Endodermal cell (in vitro differentiated cells): ENCODE results near the gene ATF3. TPM values are rescaled to one million over a fixed set of nuclear protein-coding genes. Genes with fewer than 3 reads are reported as not detected.

Source experiments
- DNase-seq: peaks from one replicate; pipeline ENCODE4 v3.0.0-alpha.2; 2017
- H3K27ac ChIP-seq: 2 replicates; pipeline ENCODE4 v1.5.1; 2013; ENCODE audit warnings: mild to moderate bottlenecking, low read depth, low read length, moderate library complexity
- H3K27me3 ChIP-seq: 2 replicates; pipeline ENCODE4 v1.6.1; 2013; ENCODE audit warnings: mild to moderate bottlenecking, low read length, moderate library complexity; ENCODE audit not compliant: insufficient read depth, control insufficient read depth, poor library complexity, severe bottlenecking
- H3K36me3 ChIP-seq: 2 replicates; pipeline ENCODE4 v1.7.0; 2013; ENCODE audit warnings: mild to moderate bottlenecking, low read length, moderate library complexity; ENCODE audit not compliant: control insufficient read depth, insufficient read depth
- H3K4me1 ChIP-seq: one replicate; pipeline ENCODE4 v1.7.0; 2013; ENCODE audit warnings: low read length; ENCODE audit not compliant: control insufficient read depth, insufficient read depth
- H3K4me3 ChIP-seq: 2 replicates; pipeline ENCODE4 v1.5.1; 2013; ENCODE audit warnings: mild to moderate bottlenecking, low read length, moderate library complexity
- H3K9ac ChIP-seq: 2 replicates; pipeline ENCODE4 v1.6.1; 2013; ENCODE audit warnings: mild to moderate bottlenecking, low read length, moderate library complexity; ENCODE audit not compliant: poor library complexity, severe bottlenecking; ENCODE audit errors: extremely low read depth
- H3K9me3 ChIP-seq: 2 replicates; pipeline ENCODE4 v1.6.1; 2013; ENCODE audit warnings: mild to moderate bottlenecking, low read length, moderate library complexity; ENCODE audit not compliant: control insufficient read depth
- H3K27ac Mint-ChIP-seq: 2 replicates; pipeline ENCODE4 v1.8.0; 2020; ENCODE audit warnings: mixed read lengths
- H3K27me3 Mint-ChIP-seq: 2 replicates; pipeline ENCODE4 v1.8.0; 2021; ENCODE audit warnings: mild to moderate bottlenecking, mixed read lengths; ENCODE audit not compliant: insufficient read depth
- H3K36me3 Mint-ChIP-seq: 2 replicates; pipeline ENCODE4 v1.8.0; 2020; ENCODE audit warnings: low read depth, mixed read lengths
- H3K4me1 Mint-ChIP-seq: 2 replicates; pipeline ENCODE4 v1.8.0; 2020; ENCODE audit warnings: mixed read lengths
- H3K4me3 Mint-ChIP-seq: 2 replicates; pipeline ENCODE4 v1.8.0; 2020; ENCODE audit warnings: mild to moderate bottlenecking, moderate library complexity, mixed read lengths
- H3K9me3 Mint-ChIP-seq: 2 replicates; pipeline ENCODE4 v1.8.0; 2020; ENCODE audit warnings: mild to moderate bottlenecking, mixed read lengths
- WGBS, 2 experiments: methylation state at CpG; one replicate each; pipeline versions ENCODE4 v1.1.5 to v1.1.7; 2013; ENCODE audit warnings: missing lambda C conversion rate in 2 of 2, mixed read lengths in 1 of 2; ENCODE audit not compliant: insufficient coverage in 1 of 2, insufficient read length in 1 of 2; 5-methylcytosine and 5-hydroxymethylcytosine counted together
- total RNA-seq, 2 donors: library from RNA; stranded (reverse); fragmentation: NEBNext Ultra II Directional in 1 of 2; extraction: Animal tissue kit (Norgen Biotek cat#: 25700) in 1 of 2; gene quantifications; 2 replicates in 1 of 2; 3 replicates in 1 of 2; pipeline ENCODE4 v1.2.1, GENCODE V29; 2021
- TF ChIP-seq, protein P1 (sequence below): fragments of 200-600 bp; sonication (generic); conservative IDR thresholded peaks from 2 replicates; pipeline ENCODE4 v1.5.0; 2021; ENCODE audit warnings: antibody characterized with exemption, mild to moderate bottlenecking

The ATF3 gene
- total RNA-seq, 2 donors from 2014 or later: 12.6 to 24.0 TPM

DNA sequence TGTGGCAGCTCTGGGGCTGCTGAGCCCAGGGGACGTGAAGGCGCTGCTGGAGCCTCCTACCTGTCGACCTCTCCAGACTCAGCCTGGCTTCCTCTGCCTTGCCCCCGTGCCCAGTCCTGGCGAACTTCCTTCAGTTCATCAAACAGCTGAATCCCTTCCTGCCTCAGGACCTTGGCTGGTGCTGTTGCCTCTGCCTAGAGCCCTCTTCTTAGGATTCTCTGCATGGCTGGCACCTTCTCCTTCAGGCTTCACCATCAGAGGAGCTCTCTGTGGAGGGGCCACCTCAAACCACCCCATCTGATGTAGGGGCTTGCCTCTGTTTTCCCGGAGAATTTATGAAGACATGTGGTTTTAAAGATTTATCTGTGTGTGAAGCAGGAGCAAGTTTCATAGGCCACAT, 23.4 kb upstream of the ATF3 start:
- no peak for DNase-seq
- WGBS, 2 experiments: 94 to 96% methylated on average over 6 of the region's 6 CpGs
- no peaks in the 10 kb centered on the region for H3K9me3 Mint-ChIP-seq
- H3K27me3 Mint-ChIP-seq: no peaks in the 10 kb centered on the region
- Histone ChIP-seq H3K36me3 (no peaks in the 10 kb centered on the region), H3K27me3 (peaks cover 6% of the 10 kb centered on the region), H3K4me1 (peaks cover 10% of the 10 kb centered on the region), H3K27ac (no peak overlapping the region), H3K9me3 (no peaks in the 10 kb centered on the region), H3K4me3 (no peak overlapping the region), H3K9ac (no peak overlapping the region)
- H3K27ac Mint-ChIP-seq: no peak overlapping the region
- H3K36me3 Mint-ChIP-seq: no peaks in the 10 kb centered on the region
- TF ChIP-seq, protein P1, sequence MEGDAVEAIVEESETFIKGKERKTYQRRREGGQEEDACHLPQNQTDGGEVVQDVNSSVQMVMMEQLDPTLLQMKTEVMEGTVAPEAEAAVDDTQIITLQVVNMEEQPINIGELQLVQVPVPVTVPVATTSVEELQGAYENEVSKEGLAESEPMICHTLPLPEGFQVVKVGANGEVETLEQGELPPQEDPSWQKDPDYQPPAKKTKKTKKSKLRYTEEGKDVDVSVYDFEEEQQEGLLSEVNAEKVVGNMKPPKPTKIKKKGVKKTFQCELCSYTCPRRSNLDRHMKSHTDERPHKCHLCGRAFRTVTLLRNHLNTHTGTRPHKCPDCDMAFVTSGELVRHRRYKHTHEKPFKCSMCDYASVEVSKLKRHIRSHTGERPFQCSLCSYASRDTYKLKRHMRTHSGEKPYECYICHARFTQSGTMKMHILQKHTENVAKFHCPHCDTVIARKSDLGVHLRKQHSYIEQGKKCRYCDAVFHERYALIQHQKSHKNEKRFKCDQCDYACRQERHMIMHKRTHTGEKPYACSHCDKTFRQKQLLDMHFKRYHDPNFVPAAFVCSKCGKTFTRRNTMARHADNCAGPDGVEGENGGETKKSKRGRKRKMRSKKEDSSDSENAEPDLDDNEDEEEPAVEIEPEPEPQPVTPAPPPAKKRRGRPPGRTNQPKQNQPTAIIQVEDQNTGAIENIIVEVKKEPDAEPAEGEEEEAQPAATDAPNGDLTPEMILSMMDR: no peak
- peaks cover 31% of the 10 kb centered on the region for H3K4me1 Mint-ChIP-seq
- H3K4me3 Mint-ChIP-seq: no peak overlapping the region

DNA sequence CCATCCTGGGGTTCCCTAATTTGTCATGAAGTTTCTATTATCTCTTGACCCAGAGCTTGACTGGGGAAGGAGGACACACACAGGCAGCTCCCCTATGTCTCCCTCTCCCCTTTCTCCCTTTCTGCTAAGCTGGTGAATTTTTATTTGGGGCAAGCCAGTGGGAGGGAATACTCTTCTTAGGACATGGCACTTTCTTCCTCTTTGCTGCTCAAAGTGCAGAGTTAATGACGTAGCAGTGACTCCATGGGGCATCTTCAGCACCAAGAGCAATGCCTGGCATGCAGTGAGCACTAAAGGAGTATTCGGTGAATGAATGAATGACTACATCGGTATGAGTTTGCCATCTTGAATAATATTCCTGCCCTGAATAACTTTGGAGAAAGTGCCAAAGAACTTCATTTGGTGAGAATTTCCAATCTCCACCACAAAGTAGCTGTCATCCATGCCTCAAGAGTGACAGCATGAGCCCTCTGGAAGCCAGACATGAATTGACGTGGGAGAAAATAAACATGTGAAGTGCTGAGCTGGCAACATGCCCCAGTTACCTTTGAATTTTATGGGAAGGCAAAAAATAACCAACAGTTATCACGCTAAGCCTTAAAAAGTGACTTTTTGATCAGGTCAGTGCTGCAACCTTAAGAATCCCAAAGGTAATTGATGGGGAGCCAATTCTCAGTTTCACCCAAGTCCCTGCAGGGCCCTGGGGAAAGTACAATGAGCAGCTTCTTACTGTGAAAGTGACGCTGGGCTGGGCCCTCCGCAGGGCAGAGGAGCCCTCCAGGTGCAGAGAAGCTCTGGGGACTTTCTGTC, 22.1 kb upstream of the ATF3 start:
- H3K36me3 Mint-ChIP-seq: no peaks in the 10 kb centered on the region
- WGBS, 2 experiments: 86 to 88% methylated on average over 6 to 7 of the region's 7 CpGs
- no peaks in the 10 kb centered on the region for H3K36me3 ChIP-seq
- no peak overlapping the region for H3K27ac Mint-ChIP-seq
- H3K9ac ChIP-seq: no peak overlapping the region
- H3K27ac ChIP-seq: no peak overlapping the region
- no peak for DNase-seq
- peaks cover 6% of the 10 kb centered on the region for H3K27me3 ChIP-seq
- no peak overlapping the region for H3K4me3 ChIP-seq
- H3K9me3 Mint-ChIP-seq: no peaks in the 10 kb centered on the region
- no peaks in the 10 kb centered on the region for H3K9me3 ChIP-seq
- H3K4me1 Mint-ChIP-seq: peaks cover 31% of the 10 kb centered on the region
- H3K4me1 ChIP-seq: peaks cover 10% of the 10 kb centered on the region
- H3K27me3 Mint-ChIP-seq: peaks cover 3% of the 10 kb centered on the region
- TF ChIP-seq, protein P1: no peak
- no peak overlapping the region for H3K4me3 Mint-ChIP-seq

DNA sequence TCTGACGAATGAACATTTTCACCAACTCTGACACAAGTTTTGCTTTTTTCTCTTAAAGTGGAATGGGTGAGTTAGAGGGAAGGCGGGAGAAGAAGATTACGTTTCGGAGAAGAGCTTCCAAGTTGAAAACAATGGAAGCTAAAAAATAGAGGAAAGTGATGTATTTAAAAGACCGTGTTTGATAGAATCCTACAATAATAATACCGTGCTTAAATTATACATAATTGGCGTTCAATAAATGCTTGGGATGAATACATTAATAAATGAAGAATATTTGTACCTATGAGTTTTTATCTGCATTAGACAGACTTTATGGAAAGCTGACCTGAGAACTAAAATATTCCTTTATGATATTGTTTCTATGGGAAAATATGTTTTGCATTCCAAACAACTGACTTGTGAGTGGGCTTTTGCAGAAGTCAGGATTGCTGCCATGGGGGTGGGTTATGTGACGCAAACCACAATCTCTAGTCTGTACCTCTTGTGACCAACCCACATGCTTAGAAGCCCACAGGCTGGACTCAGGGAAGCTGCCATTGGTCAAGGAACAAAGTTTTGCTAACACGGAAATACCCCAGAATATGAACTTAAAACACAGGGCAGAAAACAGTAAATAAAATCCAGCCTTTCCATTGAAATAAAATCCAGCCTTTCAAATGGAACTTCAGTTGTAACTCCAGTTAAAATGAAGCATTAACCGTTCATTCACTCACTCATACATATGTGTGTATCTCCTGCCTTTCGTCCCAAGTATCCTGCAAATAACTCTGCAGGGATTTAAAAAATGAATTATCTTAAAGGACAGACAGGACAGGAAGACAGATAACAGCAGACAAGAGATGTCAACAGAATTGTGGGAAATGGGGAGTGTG, 21.3 kb upstream of the ATF3 start:
- Histone ChIP-seq H3K9me3 (no peaks in the 10 kb centered on the region), H3K27me3 (peaks cover 6% of the 10 kb centered on the region), H3K27ac (no peak overlapping the region), H3K4me3 (no peak overlapping the region), H3K9ac (no peak overlapping the region), H3K4me1 (peaks cover 10% of the 10 kb centered on the region), H3K36me3 (no peaks in the 10 kb centered on the region)
- H3K27me3 Mint-ChIP-seq: peaks cover 3% of the 10 kb centered on the region
- H3K4me1 Mint-ChIP-seq: peaks cover 30% of the 10 kb centered on the region
- H3K4me3 Mint-ChIP-seq: no peak overlapping the region
- no peaks in the 10 kb centered on the region for H3K36me3 Mint-ChIP-seq
- DNase-seq: no peak
- H3K9me3 Mint-ChIP-seq: no peaks in the 10 kb centered on the region
- H3K27ac Mint-ChIP-seq: no peak overlapping the region
- TF ChIP-seq, protein P1: no peak
- WGBS, 2 experiments: 91 to 94% methylated on average over 9 to 10 of the region's 11 CpGs
